Parathyroid adenoma (tissue), 2 donors: Measurements from ENCODE around the gene FBXW5.

ENCODE experiments used
- H2AFZ ChIP-seq: fragments of 300-600 bp; sonication (generic); one replicate; pipeline ENCODE4 v1.7.0; 2017; ENCODE audit warnings: antibody characterized with exemption, mild to moderate bottlenecking
- H3K27ac ChIP-seq: fragments of 300-600 bp; sonication (generic); one replicate; pipeline ENCODE4 v1.7.0; 2017
- H3K27me3 ChIP-seq: fragments of 300-600 bp; sonication (generic); one replicate; pipeline ENCODE4 v1.7.0; 2017; ENCODE audit warnings: low read length; ENCODE audit not compliant: control insufficient read depth, insufficient read depth
- H3K36me3 ChIP-seq: fragments of 300-600 bp; sonication (generic); one replicate; pipeline ENCODE4 v1.7.0; 2017; ENCODE audit warnings: low read length; ENCODE audit not compliant: control insufficient read depth, insufficient read depth
- H3K4me1 ChIP-seq: fragments of 300-600 bp; sonication (generic); one replicate; pipeline ENCODE4 v1.7.0; 2017; ENCODE audit warnings: control low read depth
- H3K4me2 ChIP-seq: fragments of 300-600 bp; sonication (generic); one replicate; pipeline ENCODE4 v1.7.0; 2017; ENCODE audit warnings: low read length
- H3K4me3 ChIP-seq: fragments of 300-600 bp; sonication (generic); one replicate; pipeline ENCODE4 v1.7.0; 2017; ENCODE audit warnings: low read depth, low read length
- H3K79me2 ChIP-seq: fragments of 300-600 bp; sonication (generic); one replicate; pipeline ENCODE4 v1.7.0; 2017; ENCODE audit warnings: control low read depth
- H3K9ac ChIP-seq: fragments of 300-600 bp; sonication (generic); one replicate; pipeline ENCODE4 v1.7.0; 2017; ENCODE audit warnings: mild to moderate bottlenecking
- H3K9me3 ChIP-seq: fragments of 300-600 bp; sonication (generic); one replicate; pipeline ENCODE4 v1.7.0; 2017; ENCODE audit warnings: low read length; ENCODE audit not compliant: control insufficient read depth
- TF ChIP-seq, protein P1 (sequence below): fragments of 300-600 bp; sonication (generic); IDR thresholded peaks from one replicate; pipeline ENCODE4 v1.7.0; 2017; ENCODE audit warnings: antibody characterized with exemption, mild to moderate bottlenecking
- donor health status: primary hyperparathyroidism.

Gene FBXW5

DNA sequence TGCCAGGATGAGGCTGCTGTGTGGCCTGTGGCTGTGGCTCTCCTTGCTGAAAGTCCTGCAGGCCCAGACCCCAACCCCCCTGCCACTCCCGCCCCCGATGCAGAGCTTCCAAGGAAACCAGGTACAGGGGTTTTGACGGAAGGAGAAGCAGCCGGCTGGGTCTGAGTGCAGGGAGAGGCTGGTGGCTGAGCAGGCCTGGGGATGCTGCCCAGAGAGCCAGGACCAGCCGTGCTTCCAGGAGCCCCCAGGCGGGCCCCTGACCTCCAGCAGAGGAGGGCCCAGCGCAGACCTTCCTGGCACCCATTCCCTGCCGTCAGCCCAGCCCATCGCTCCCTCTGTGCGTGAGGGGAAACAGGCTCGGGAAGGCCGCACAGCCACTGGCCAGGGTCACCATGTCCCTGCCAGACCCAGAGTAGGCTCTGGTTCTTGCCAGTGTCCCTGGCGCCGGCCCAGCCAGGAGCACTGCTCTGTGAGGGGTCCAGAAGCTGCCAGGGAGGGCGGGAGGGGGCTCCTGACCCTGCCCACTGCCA lies 7.8 kb upstream of the FBXW5 start:
- no peak overlapping the region for H3K27ac ChIP-seq
- H3K4me1 ChIP-seq = no peaks in the 10 kb centered on the region
- H3K4me3 ChIP-seq = no peak overlapping the region
- TF ChIP-seq, protein P1, sequence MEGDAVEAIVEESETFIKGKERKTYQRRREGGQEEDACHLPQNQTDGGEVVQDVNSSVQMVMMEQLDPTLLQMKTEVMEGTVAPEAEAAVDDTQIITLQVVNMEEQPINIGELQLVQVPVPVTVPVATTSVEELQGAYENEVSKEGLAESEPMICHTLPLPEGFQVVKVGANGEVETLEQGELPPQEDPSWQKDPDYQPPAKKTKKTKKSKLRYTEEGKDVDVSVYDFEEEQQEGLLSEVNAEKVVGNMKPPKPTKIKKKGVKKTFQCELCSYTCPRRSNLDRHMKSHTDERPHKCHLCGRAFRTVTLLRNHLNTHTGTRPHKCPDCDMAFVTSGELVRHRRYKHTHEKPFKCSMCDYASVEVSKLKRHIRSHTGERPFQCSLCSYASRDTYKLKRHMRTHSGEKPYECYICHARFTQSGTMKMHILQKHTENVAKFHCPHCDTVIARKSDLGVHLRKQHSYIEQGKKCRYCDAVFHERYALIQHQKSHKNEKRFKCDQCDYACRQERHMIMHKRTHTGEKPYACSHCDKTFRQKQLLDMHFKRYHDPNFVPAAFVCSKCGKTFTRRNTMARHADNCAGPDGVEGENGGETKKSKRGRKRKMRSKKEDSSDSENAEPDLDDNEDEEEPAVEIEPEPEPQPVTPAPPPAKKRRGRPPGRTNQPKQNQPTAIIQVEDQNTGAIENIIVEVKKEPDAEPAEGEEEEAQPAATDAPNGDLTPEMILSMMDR = no peak
- no peak overlapping the region for H3K4me2 ChIP-seq
- H3K79me2 ChIP-seq = no peaks in the 10 kb centered on the region
- no peak overlapping the region for H2AFZ ChIP-seq
- no peaks in the 10 kb centered on the region for H3K27me3 ChIP-seq
- no peaks in the 10 kb centered on the region for H3K9me3 ChIP-seq
- H3K9ac ChIP-seq = no peak overlapping the region
- no peaks in the 10 kb centered on the region for H3K36me3 ChIP-seq

DNA sequence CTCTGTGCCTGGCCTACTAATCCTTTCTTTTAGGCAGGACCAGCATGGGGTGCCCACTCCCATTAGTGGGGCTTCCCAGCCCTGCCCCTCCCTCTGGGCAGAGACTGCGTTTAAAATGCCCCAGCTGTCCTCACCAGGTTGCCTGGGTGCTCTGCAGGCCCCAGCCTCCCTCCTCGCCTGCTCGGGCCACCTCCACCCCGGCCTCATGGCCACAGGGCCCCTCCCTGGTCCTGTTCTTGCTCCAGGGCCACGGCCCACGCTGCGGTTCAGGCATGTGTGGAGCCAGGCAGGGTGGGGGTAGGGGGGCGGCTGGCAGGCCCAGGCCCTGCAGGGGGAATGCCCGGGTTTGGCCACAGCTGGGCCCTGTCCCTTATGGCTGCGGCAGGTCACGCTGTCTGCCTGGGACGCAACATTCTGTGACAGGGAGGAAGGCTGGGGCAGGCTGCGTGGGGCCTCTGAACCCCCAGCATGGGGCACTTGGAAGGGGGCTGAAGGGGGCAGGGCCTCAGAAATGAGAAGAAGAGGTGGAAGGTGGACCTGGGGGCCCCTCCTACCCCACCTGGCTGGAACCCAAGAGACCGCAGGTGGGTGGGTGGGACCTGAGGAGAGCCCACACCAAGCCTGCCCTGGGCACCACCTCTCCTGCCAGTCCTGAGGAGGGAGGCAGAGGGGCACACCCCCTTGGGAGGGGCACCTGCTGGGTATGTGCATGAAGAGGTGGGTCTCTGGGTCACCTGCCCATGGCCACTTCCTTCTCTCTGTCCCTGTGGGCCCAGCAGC lies 7.2 kb upstream of the FBXW5 start, which contains the start of gene LCN12:
TSS of gene LCN12 (plus strand) at position 733 of the 780 bp plus-strand sequence. CDS start 55 bp downstream, outside the sequence.
- H3K4me3 ChIP-seq = no peak within 1 kb of the TSS
- TF ChIP-seq, protein P1 = no peak
- H3K27ac ChIP-seq = peak within 1 kb of the TSS; percentile 97

DNA sequence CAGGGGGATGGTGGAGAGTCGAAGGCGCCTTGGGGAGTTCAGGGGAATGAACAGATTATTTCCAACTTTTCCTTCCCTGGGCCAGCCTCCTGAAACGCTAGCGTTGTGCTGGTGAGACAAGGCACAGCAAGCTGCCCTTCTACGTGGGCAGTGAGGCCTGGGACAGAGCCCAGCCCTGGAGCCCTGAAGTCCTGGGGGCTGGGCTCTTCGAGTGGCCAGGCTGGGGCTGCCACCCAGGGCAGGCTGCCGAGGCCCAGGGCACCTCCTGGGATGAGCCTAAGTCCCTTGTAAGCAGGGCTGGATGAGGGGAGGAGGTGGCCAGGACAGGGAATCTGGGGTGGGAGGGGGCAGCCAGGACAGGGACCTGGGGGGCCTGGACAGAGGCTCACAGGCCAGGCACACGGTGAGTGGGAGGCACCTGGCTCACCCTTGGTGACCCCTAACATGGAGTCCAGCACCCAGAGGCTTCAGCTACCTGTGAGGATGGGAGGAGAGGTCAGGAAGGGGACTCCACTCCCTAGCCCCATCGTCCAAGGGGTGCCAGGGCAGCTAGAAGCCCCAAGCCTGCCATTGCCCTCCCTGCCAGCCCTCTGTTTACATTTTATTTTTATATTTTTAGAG lies 6.2 kb upstream of the FBXW5 start:
- H3K79me2 ChIP-seq = no peaks in the 10 kb centered on the region
- H3K4me3 ChIP-seq = peak overlapping the region; percentile 77
- H3K4me2 ChIP-seq = peak overlapping the region; percentile 99
- no peaks in the 10 kb centered on the region for H3K4me1 ChIP-seq
- TF ChIP-seq, protein P1 = no peak
- H3K27me3 ChIP-seq = no peaks in the 10 kb centered on the region
- no peaks in the 10 kb centered on the region for H3K9me3 ChIP-seq
- H3K36me3 ChIP-seq = no peaks in the 10 kb centered on the region
- H3K27ac ChIP-seq = peak overlapping the region; percentile 97
- peak overlapping the region; percentile 87 for H2AFZ ChIP-seq
- no peak overlapping the region for H3K9ac ChIP-seq

More for the DNA sequence above, 7.2 kb upstream of the FBXW5 start, which contains the start of gene LCN12:
- Histone ChIP-seq H3K4me2 (no peak within 1 kb of the TSS), H3K27me3 (no peaks in the 10 kb centered on the region), H3K9me3 (no peaks in the 10 kb centered on the region), H3K79me2 (no peaks in the 10 kb centered on the region), H3K4me1 (no peaks in the 10 kb centered on the region), H3K9ac (no peak within 1 kb of the TSS), H2AFZ (no peak within 1 kb of the TSS), H3K36me3 (no peaks in the 10 kb centered on the region)

DNA sequence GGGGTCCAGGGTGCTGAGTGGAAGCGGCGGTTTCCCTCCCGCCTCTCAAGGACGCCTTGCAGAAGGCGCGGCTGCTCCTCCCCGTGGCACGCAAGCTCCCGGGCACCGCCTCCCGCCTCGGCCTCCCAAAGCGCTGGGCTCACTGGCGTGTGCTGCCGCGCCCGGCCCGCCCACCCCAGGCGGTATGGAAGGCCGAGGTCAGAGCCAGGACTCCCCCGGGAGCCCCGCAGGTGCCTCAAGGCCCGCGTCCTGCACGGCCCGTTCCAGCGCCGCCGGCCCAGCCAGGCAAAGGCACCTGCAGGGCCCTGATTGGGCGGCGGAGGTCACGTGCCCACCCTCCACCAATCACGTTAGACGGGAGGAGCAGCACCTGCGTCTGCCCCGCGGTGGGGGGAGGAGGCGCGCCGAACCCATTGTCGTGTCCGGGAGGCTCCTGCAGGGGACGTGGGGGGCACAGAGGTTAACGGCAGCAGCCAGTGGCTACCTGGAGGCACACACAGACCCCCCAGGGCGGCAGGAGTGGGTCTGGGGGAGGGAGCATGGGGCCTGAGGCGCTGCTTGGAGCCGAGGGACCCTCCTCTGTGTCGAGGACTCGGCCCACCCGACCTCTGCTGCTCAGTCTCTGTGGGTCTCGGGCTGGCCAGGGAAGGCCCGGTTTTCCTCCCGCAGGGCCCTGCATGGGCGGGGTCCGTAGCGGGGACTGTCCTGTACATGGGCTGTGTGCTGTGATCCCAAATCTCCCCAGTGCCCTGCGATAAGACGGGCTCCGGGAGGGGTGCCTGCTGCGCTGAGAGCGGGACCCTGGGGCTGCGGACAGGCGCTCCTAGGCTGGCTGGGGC lies 5.5 kb upstream of the FBXW5 start:
- TF ChIP-seq, protein P1 = no peak
- Histone ChIP-seq H3K4me1 (no peaks in the 10 kb centered on the region), H3K4me3 (peak overlapping the region; percentile 77), H3K4me2 (peak overlapping the region; percentile 99), H3K79me2 (no peaks in the 10 kb centered on the region), H3K36me3 (no peaks in the 10 kb centered on the region), H3K9me3 (no peaks in the 10 kb centered on the region), H3K27ac (peak overlapping the region; percentile 97), H2AFZ (peak overlapping the region; percentile 87), H3K27me3 (no peaks in the 10 kb centered on the region), H3K9ac (no peak overlapping the region)
